Fibroblast of skin of right quadriceps (primary cell): ENCODE data around the gene CFAP20.

ENCODE experiments used
- DNase-seq: peaks from one replicate; pipeline ENCODE4 v3.0.0-alpha.2; 2013

The CFAP20 gene

DNA sequence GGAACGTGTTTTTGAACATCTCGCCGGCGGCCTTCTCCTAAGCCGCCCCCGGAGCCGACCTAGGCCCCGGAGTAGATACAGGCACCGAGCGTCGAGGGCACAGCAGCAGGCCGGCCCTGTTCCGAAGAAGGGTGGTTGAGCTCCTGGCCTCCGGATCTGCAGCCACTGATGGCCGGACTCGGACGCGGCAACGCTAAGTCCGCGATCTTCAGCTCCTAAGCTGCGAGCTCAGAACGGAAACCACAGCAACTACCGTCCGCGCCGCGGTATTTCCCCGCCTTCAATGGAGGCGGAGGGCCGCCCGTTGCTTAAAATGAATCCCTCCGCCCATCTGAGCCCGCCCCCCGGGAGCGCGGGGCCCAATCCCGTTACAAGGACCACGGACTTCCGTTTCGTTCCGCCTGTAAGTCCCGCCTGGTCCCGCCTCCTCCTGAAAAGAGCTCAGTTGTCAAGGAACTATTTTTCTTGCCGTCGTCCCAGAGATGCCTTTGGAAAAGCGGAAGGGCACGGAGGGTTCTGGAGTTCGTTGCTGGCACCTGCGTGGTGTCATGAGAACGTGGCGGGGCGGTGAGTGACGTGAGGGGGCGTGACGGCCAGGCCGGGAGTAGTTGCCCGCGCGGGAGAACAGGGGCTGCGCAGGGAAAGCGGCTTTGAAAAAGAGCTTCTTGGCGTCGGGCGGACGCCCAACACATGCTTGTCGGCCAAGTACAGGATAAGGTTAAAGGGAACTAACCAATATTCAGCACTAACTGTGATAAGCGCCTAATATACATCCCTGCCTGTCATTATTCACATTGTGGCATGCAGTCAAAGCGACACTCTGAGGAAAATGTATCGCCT lies at the start of gene CFAP20:
Gene CFAP20, minus strand, starts transcription at position 285 of the 840 bp plus-strand sequence. Its CDS starts 266 bp downstream, at position 19.
- DNase-seq, result peak; percentile 100

DNA sequence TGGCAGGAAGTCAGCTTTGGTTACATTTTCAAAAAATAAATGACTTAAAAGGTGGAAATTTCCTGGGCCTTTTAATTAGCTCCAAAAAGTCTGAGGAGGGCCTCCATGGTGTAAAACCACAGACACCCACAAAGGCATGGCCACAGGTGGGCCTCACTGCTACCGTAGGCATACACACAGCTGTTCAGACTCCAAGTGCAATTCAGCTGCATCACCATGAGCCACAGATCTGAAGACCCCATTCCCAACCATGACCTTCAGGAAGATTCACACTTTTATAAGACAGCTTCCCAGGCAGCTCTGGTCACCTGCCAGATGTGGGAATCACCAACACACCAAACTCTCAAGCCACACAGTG lies 48.2 kb upstream of the CFAP20 start:
- no peak for DNase-seq

DNA sequence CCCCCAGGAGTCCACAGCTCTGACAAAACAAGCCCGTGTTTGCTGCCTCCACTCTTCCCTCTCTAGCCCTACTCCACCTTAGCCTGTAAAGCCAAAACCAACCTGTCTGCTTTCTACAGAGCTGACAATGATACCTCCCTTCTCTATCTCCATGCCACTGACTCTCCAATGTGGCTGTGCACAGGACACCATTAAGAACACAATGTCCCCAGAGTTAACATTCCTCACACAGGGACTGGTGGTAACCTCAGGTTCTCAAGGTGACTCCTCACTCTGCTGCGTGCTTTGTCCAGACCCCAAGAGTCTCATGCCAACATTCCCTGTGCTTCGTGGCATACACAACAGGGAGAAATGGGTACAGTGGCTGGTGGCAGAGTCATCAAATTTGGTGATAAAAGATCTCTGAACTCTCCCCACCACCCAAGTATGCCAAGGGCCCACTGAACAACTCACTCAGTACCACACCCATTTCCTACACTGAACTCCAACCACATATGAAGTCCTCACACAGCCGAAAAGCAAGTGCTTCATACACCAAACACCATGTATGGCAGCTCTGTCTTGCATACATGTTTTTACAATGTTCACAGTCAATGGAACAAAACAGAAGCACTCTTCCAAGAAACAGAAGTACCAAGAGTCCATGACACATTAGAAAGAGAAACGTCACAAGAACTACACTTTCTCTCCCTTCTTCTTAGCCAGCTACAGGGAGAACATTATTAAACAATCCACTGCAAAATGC lies 47.6 kb upstream of the CFAP20 start:
- DNase-seq, result no peak

DNA sequence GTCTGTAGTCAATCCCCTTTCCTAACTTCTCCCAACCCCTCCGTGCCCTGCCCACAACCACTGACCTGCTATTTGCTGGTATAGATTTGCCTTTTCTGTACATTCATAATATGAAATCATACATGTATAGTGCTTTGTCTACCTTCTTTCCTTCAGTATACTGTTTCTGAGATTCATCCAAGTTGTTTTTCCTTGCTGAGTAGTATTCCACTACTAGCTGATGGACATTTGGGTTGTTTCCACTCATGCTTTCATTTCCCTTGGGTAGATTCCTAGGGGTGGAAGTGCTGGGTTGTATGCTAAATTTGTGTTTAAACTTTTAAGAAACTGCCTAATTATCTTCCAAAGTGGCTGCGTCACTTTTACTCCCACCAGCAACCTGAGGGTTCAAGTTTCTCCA lies 41.0 kb upstream of the CFAP20 start:
- DNase-seq, result no peak

DNA sequence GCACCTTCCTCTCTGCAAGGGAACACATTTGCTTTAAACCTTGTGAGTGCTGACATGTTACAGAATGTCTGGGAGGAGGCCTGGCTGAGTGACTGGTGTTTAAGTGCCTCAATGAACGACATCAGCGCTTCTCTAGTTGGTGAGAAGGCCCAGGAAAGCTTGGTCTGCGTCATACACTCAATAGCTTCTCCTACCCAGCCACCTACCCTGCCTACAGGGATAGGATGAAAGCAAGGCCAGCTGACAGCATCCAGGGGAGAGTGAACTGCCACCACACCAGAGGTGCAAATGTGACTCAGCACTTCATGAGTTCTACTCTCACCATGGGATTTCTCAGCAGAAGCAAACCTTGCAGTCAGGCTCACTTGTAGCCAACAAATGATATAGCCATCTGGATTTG lies 31.7 kb upstream of the CFAP20 start:
- DNase-seq, result no peak

DNA sequence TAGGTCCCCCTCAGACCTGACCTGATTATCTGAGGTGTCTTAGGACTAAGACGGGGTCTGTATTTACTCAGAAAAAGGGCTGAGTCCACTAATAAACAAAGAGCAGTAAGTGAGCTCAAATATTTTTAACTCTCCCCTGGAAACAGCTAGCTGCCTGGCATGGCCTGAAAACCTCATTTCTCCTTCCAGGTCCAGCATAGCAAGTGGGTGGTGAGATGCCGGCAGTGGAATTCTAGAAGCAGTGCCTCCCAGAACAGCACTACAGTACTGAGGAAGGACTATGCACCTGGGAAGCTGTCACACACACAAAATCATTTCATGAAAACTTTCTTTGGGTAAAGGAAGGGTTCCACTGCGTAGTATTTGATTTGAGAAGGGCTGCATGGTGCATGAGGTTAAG lies 29.5 kb upstream of the CFAP20 start:
- DNase-seq, result no peak

DNA sequence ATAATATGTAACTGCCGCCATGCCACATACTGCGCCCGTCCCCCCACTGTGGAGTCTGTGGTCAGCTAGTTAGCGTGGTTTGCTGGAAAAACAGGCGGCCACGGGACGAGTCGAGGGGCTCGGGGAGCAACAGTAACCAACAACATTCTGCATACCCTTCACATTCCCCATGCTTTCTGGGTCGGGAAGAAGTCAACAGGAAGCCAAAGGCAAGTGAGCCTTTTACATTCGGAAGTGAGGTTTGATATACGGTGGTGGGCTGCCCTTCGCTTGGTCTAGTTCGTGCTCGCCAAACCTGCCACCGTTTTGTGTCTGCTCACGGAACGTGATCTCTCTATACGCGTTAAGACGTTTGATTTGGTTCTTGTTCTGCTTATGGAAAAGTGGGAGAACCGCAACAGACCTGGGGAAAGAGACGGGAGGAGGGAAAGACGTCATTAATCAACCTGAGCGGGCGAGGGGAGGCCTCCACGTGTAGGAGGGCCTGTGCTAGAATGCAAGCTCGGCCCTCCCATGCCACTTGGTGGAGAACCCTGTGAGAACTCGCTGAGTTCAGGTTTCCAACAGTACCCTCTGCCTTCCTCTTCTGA lies 28.9 kb upstream of the CFAP20 start:
- no peak for DNase-seq

DNA sequence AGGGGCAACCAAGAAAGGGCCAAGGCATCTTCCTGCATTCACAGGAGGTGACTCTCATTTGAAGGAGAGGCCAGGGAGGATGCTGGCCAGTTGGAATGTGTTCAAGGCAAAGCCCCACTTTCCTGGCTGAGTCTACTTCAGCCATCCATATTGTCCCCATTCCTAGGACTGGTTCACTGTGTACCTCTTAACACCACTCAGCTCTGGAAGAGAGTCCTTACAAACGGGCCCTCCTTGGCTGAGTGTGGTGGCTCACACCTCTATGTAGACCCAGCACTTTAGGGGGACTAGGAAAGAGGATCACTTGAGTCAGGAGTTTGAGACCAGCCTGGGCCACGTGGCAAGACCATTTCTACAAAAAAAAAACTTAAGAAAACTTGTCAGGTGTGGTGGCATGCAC lies 28.1 kb upstream of the CFAP20 start:
- no peak for DNase-seq

DNA sequence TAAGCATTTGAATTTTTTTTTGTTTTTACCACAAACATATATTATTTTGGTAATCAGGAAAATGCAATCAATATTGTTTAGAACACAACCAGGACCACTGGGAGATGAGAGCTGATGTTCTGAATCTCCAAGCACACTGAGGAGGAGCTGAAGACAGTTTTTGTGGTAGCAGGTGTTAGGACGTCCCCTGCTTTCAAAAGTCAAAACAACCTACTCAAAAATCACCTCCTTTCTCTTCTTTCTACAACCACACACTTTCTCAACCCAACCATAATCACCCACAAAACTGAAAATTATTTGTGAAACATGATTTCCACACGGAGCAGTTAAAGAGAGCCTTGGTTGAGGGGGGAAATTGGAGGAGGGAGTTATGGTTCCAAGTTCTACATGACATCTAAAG lies 26.7 kb upstream of the CFAP20 start:
- no peak for DNase-seq

DNA sequence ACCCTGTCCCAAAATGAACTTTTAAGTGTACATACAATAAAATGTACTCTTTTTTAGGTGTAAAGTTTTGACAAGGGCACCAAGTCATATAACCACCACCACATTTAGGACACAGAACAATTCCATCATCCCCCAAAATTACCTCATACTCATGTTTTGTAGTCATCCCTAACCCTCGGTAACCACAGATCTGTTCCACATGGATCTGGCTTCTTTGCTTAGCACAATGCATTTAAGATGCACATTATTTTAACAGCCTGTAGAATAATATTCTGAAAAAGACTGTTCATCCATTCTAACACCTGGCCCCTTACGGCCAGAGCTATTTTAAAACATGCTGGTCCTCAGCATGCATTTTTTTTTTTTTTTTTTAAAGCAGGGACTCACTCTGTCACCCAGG lies 25.2 kb upstream of the CFAP20 start:
- DNase-seq, result peak; percentile 5

DNA sequence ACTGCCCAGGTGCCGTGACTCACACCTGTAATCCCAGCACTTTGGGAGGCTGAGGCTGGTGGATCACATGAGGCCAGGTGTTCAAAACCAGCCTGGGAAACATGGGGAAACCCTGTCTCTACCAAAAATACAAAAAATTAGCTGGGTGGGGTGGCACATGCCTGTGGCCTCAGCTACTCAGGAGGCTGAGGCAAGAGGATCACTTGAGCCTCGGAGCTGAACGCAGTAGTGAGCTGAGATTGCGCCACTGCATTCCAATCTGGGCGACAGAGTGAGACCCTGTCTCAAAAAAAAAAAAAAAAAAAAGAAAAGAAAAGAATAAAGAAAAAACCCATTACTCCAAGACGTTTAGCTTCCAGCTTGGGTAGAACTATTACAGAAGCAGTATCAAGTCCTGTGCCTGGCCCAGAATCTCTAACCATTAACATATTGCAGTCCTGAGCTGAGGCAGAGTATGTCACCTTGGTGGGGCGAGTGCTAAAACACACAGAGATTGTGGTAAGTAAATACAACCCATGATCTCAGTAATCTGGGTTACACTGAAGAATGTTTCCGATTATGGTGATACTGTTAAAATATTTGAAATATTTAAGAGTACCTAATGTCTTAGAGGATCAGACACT lies 23.2 kb upstream of the CFAP20 start:
- no peak for DNase-seq

DNA sequence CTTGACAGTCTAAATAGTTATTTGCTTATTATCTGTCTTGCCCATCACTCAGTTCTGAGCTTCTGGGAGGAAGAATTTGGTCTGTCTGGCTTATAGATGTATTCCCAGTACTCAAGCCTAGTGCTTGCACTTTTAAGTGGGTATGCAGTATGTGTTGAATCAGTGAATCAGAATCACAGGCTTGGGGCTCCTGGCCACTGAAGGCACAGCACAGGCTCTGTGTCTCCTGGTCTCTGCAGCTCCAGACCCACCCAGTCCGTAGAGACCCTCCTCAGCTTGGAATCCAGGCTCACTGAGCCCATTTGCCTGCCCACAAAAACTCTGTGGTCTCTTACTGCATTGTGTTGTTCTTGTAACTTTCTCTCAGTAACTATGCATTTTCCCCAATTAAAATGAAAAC lies 19.3 kb upstream of the CFAP20 start:
- no peak for DNase-seq

DNA sequence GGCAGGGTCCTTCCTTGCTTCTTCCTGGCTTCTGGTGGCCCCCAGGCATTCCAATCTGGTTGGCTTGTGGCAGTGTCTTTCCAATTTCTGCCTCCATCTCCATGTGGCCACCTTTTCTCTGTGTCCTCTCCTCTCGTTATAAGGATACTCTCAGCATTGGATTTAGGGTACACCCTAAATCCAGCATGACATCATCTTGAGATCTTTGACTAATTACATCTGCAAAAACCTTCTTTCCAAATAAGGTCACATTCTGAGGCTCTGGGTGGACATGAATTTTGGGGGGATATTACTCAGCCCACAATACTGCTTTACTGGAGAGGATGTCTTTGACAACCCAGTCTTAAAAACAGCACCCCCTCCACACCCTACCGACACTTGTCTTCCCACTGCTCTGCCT lies 18.9 kb upstream of the CFAP20 start:
- DNase-seq, result no peak

DNA sequence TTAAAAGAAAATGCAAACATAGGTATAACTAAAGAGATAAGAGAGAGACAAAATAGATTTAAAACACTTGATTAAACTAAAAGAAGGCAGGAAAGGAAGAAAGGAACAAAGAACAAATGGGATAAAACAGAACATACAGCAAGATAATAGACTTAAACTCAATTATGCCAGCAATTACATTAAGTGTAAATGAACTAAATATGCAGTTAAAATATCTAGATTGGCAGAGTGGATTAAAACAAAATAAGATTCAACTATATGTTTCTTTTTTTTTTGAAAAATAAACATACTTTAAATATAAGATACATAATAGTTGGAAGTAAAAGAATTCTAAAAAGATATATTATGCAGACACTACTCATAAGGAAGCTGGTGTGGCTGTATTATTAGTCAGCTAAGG lies 9.7 kb upstream of the CFAP20 start:
- no peak for DNase-seq

DNA sequence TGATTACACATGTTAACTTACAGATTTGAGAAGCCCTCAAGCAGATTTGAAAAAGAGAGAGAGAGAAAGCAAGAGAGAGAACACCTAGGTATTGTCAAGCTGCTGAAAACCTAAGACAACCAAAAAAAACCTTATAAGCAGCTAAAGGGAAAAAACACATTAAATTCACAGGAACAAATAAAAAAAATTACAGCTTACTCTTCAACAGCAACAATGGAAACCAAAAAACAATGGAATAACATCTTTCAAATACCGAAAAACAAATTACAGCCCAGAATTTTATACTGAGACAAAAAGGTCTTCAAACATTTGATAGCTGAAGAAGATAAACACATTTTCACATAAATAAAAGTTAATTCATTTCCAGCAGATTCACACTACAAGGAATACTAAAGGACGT lies 8.4 kb upstream of the CFAP20 start:
- no peak for DNase-seq

DNA sequence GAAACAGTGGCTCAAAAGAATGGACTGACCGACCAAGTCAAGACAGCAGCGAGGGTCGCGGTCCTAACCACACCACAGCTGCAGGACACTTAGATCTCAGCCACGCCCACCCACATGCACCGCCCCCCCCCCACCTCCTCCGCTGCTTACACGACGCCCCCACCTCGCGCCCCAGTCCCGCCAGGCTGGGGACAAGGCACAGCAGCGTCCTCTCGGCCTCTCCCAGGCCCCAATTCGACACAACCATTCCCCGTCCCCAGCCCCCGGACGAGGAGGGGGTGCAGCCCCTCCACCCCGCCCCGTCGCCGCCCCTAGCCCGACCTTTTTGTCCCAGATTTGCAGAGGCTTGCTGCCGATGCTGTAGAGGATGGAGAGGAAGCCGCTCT lies 477 bp downstream of the CFAP20 start:
- no peak for DNase-seq

DNA sequence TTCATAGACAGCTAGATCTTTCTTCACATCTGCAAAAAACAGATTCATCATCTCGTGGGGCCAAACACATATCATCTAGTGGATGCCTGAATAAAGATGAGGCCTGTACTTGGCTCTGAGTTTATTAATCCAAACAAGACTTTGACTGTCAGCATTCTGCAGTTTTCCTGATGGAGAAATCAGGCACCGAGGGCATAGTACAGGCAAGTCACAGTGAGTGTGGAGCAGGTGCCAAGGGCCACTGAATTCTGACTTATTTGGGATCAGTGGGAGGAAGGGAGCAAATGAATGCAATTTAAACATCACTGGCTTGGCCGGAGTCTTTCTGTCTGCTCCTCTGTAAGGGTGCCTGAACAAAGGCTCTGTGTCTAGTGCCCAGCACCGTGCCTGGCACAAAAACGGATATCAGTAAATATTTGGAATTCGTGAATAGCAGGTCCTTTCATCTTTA lies 975 bp downstream of the CFAP20 start:
- no peak for DNase-seq

DNA sequence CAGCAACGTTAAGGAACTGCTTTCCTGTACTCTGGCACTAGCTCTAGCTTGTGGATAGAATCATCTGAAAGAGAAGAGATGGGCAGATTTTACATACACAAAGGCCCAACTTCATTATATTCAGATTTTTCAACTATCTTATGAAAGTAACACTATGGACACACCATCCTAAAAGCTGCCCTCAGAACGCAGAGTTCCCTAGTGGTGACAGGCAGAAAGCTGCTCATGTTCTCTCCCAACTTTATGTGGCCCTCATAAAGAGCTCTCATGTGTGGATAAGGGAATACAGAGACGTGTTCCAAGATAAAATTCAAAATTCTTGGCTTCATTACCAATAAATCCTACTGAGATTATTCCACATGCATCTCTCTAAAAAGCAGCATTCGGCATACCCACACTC lies 1.5 kb downstream of the CFAP20 start:
- no peak for DNase-seq

DNA sequence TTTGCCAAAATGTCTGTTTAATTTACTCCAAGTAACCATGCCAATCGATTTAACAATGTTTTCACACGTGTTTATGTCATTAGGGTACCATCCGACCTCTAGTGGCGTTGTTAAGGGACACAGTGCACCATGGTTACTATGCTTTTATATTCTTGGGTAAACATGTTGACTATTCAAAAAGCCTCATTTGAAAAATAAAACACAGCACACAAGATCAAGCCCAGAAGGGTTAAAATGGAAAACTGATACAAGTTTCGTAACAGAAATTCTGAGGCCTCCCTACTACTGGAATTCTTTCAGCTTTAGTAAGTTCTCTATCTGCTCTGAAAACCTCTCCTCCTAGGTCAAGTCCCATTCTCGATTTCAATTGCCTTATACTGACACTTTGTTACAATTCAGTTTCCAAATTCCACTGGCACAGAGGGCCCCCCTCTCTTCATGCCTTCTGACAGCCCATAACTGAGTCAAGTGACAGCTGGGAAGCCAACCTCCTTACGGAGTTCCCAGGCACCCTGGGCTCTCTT lies 2.1 kb downstream of the CFAP20 start:
- peak; percentile 30 for DNase-seq

DNA sequence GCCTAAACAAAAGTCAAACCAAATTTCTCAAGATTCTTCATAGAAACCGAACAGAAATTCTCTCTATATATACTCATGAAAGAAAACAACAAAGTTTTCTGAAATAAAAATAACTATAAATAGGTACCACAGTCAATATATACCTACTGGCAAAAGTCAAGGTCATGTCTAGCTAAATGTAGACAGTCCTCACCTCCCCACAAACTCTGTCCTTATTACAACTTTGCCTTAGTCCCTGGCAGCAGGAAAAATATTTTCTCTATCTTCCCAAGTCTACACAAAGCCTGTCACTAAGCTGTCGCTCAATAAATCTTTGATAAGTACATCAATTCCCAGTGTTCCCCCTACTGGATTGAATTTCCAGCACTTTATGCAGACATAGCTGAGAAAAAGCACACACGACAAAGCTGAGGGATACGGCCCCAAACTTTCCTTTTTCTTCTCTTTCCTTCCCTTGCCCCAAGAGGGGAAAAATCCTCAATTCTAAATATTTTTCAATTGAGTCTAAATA lies 2.7 kb downstream of the CFAP20 start:
- DNase-seq, result no peak

DNA sequence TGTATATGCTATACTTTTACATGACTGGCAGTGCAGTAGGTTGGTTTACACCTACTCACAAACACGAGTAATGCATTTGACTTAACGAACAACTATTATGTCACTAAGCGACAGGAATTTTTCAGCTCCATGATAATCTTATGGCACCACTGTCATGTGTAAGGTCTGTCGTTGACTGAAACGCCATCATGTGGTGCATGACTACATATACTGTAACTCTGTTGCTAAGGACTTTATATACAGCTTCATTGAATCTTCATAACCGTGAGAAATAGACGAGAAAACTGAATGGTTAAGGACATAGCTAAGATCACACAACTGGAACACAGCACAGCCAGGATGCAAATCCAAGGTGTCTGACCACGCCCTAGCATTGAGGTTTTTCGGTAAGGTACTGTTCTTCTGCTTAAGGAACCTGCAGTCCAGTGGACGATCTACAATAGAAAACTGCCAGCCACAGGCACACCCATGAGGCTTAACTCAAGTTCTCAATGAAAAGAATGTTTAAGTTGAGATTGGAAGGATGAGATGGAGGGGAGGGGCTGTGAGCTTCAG lies 3.3 kb downstream of the CFAP20 start:
- DNase-seq, result no peak

DNA sequence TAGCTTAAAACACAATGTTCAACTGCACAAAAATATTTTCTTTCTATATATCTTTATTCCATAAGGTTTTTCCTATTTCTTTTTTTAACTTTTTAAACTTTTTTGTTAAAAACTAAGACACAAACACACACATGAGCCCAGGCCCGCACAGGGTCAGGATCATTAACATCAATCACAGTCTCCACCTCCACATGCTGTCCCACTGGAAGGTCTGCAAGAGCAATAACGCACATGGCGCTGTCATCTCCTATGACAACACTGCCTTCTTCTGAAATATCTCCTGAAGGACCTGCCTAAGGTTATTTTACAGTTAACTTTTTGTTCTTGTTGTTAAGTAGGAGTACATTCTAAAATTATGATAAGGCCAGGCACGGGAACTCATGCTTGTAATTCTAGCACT lies 4.1 kb downstream of the CFAP20 start:
- no peak for DNase-seq

DNA sequence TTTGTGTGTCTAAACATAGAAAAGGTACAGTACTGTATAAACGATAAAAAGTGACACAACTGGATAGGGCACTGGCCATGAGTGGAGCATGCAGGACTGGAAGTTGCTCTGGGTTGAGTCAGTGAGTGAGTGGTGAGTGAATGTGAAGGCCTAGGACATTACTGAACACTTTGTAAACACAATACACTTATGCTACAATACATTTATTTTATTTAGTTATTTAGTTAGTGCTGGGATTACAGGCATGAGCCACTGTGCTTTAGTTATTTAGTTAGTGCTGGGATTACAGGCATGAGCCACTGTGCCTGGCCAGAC lies 4.6 kb downstream of the CFAP20 start:
- DNase-seq, result no peak
